ENCODE data around the gene BCAN.
A peak's percentile ranks its signal among the peaks of the same experiment; 100 is the strongest.

BCAN gene

DNA sequence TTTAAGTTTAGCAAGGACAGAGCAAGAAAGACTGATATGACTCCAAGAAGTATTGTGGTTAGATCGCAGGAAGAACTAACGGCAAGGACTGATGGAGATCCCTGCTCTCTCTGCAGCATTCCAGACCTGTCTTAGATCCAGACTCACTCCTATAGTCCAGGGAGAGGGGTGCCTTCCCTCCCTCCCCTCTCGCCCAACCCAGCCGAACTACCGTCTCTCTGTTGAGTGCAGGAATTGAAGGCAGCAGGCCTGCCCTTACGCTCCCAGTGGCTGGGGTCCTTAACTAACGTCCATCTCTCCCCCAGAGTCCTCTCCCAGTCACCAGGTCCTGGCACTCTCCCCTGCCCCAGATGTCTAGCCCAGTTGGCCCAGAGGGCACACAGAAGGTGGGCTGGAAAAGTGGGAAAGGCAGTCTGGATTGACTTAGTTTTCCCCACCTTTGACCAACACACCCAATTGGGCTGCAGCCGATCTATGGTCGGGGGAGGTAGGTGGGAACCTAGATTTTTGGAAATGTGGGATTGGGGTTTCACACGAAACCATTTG, 62.3 kb downstream of the BCAN start:
- no peak for DNase-seq

DNA sequence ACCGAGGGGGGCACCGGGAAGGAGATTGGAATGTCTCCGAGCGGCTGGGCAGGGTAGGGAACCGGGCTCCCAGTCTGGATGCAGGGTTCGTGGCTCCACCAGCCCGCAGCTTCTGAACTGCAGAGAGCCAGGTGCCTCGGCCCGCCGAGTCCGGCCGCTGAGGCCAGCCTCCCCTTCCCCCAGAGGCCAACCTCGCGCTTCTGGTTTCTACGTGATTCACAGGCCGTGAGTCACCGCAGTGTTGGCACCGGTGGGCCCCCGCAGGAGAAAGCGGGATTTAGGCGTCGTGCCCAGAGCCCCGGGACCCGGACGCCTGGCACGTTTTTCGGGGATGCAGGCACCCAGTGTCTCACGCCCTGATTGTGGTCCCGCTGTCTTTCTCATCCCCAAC, 63.0 kb downstream of the BCAN start:
- DNase-seq: no peak

DNA sequence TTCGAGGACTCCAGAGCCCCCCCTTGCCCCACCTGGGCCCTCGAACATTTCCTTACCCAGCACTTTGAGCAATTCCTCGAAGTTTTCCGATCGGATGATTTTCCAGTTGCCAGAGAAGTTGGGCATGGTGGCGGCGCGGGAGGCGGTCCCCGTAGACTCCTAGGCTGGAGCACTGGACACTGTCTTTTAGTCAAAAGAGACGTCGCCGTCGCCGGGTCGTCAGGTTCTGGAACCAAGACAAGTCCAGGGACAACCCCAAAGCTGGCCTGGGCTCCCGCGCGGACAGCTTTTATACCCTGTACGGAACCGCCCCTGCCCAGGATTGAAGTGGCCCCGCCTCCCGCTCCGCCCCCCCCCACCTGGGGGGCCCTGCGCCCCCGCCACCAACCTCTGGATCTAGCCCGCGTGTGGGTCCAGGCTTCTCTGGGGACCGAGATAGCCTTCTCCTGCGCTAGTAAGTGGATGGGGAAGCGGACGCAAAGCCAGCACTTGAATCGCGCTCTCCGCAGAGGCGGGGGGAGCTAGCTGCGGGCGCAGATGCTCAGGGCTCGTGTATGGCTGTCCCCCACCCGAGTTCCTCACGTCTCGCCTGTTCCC, 63.5 kb downstream of the BCAN start, which contains the start of gene CRABP2:
Gene CRABP2 (minus strand): TSS at position 263 of the 597 bp plus-strand sequence. CDS start 137 bp downstream, at position 126.
- DNase-seq: peak; percentile 23

DNA sequence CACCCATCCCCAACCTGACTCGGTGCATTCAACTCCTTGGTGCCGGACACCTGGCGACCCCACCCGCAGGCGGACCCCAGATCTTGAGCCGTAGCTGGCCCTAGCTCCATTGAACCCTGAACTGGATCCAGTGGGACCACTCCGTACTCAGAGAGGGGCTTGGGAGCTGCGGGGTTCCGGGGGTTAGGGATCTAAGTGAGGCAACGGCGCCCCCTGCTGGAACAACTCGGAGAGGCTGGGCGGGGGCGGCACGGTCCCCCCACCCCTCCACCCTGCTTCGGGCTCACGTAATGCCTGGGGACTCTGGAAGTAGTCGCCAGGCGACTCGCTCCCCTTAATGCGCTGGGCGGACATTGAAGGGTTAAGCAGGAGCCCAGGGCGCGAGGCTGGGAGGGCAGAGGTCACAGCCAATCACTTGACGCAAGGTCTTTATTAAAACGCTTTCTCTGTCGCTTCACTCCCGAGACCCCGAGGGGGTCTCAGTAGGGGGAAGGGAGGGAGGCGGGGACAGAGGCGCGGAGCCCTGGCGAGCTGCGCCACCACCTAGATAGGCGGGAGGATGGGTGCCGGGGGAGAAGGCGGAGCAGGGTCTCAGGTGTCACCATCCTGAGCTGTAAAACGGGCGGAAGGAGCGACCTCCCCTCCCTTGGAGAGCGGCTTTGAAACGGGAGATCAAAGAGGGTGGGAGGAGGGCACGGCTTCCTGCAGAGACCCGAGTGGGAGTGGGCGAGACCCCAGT, 64.2 kb downstream of the BCAN start:
- DNase-seq: peak; percentile 62

DNA sequence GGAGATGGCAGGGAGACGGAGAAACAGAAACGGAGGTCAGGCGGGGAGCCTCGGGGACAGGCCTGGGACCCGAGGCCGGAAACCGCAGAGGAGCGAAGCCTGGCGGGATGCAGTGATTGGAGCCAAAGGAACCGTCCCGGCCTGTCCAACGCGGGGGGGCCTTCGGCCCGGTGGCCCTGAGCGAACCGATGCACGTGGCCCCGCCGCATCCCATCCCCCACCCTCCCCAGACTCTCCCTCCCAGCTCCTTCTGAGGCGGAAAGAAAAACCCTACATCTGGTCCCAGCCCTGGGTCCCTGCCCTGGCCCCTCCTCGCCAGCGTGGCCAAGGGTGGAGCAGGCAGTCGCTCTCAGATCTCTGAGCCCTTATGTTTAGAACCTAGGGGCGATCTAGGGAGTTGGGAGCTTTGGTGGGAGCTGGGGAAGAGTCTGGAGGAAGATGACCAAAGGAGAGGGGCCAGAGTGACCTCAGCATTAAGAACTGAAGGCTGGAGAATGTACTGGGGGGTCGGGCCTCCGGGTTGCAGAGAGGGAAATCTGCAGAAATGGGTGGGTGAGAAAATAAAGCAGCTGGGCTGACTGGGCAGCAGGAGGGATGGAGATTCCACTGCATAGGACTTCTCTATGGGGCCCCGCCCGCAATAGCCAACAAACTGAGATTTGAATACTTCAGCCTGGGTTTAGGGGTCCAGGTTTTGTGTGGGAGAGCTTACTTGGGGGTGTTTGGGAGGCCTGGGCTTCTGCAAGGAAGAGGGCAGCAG, 64.9 kb downstream of the BCAN start:
- DNase-seq: no peak

DNA sequence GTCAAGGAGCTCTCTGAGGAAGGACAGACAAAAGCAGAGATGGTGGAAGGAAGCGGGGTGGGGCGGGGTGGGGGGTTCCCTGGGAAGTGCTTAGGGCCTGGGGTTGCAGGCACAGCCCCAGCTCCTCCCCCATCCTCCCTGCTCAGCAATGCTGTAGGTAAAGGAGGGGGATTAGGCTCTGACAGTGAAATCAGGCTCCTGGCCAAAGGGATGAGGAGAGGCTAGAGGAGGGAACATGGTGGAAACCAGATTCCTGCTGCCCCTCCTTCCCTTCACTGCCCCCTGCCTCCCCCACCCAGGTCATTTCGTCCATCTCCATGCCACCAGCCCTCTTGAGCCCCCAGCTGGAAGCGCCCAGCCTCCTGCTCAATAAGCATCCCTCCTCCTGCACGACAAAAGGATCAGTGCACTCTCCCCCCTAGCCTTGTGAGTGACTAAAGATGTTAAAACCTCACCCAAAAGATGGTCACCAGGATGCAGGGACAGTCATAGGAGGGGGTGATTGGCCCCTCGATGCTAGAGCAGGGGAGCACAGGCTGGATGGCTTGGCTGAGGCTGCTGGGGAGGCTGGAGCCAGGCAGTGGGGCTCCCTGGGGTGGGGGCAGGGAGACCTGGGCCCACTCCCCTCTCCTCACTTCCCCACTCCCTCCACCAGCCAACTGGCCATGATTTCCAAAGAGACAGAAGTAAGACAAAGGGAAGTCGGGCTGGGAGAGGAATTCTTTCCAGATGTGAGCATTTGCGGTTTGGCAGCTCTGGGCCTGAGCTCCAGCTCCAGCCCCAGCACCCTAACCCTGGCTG, 65.7 kb downstream of the BCAN start:
- DNase-seq: no peak

DNA sequence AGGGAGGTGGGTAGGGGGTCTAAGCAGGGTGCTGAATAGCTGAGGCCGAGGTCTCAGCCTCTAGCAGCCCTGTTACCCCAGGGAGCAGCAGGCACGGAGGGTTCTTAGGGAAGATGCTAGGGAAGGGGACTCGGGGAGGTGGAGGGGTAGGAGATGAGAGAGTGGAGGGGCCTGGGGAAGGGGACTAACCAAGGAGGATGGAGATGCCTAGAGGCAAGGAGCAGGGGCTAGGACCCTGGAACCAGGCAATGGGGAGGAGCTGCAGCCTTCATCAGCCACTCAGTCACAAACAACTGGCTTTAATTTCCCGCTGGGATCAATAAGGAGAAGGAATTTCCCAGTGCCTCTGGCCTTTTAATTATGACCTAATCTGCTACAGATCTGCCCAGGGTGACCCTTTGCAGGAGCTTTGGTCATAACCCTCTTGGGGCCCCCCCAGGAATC, 66.3 kb downstream of the BCAN start:
- no peak for DNase-seq

DNA sequence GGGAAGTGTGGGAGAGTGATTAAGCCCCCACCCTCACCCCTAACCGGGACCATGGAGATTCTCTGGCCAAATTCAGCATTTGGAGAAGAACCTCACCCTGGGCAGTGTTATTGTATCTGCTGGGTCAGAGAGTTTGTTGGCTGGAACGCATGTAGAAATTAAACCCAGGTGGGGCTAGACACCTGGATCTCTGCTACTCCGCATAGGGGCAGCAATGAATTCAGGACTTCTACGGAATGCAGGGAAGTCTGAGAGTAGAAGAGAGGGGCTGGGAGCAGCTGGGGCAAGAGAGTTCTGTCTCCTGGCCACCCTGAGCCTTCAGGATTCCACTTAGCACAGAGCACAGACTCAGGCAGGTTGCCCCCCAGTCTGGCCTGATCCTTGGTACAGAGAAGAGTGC, 67.1 kb downstream of the BCAN start:
- no peak for DNase-seq

All from CD4-positive, alpha-beta T cell treated with Interferon gamma for 1 hour (primary cell).